ENCODE measurements around the gene BEND5. TPM values are rescaled to one million over a fixed set of nuclear protein-coding genes. Genes with fewer than 3 reads are reported as not detected.

The BEND5 gene
- total RNA-seq, 6 experiments from 2014 or later: not detected

DNA sequence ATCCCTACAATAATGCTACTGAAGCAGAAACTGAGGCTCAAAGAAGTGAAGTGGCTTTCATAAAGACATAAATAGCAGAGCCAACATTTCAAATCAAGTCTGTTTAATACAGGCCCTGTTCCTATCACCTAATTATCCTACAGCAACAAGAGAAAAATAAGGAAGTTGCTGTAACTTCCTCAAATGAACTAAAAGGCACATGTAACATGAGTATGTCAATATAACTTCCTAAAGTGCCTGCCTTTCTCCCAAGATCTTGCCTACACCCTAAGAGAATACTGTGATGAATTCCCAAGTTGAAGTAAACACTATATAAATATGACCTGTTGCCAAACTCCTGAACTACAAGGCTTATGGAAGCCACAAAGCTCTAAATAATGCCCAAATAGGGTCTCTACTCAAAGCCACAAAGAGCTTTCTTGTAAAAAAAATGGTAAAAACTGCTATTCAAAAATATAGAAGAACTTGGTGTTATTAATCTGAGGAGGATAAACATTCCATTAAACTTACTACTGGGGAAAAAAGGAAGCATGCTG lies 8.6 kb downstream of the BEND5 start:
- Mint-ChIP-seq H3K27ac (no peak overlapping the region), H3K4me1 (ENCODE audit: low read depth) (no peaks in the 10 kb centered on the region), H3K9me3 (peaks cover 76% of the 10 kb centered on the region), H3K4me3 (no peak overlapping the region), H3K36me3 (ENCODE audit: low read depth) (peaks cover 11% of the 10 kb centered on the region), H3K27me3 (ENCODE audit: insufficient read depth) (no peaks in the 10 kb centered on the region; the same call in 1 of the 2 replicates)
- DNase-seq: no peak
- TF ChIP-seq, protein P1, sequence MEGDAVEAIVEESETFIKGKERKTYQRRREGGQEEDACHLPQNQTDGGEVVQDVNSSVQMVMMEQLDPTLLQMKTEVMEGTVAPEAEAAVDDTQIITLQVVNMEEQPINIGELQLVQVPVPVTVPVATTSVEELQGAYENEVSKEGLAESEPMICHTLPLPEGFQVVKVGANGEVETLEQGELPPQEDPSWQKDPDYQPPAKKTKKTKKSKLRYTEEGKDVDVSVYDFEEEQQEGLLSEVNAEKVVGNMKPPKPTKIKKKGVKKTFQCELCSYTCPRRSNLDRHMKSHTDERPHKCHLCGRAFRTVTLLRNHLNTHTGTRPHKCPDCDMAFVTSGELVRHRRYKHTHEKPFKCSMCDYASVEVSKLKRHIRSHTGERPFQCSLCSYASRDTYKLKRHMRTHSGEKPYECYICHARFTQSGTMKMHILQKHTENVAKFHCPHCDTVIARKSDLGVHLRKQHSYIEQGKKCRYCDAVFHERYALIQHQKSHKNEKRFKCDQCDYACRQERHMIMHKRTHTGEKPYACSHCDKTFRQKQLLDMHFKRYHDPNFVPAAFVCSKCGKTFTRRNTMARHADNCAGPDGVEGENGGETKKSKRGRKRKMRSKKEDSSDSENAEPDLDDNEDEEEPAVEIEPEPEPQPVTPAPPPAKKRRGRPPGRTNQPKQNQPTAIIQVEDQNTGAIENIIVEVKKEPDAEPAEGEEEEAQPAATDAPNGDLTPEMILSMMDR (IDR thresholded peaks at IDR 0.05): no peak

DNA sequence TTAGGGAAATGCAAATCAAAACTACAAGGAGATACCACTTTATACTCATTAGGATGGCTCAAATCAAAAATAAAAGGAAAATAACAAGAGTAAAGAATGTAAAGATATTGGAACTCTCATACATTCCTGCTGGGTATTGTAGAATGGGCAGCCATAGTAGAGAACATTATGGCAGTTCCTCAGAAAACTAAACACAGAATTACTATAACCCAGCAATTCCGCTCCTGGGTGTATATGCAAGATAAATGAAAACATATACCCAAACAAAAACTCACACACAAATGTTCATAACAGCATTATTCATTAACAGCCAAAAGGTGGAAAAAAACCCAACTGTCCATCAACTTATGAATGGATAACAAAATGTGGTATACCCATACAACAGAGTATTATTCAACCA lies 11.4 kb downstream of the BEND5 start:
- TF ChIP-seq, protein P1 (IDR thresholded peaks at IDR 0.05): no peak
- H3K9me3 Mint-ChIP-seq: peaks cover 66% of the 10 kb centered on the region
- no peak overlapping the region for H3K27ac Mint-ChIP-seq
- H3K4me3 Mint-ChIP-seq: no peak overlapping the region
- peaks cover under 1% of the 10 kb centered on the region; the same call in 1 of the 2 replicates for H3K36me3 Mint-ChIP-seq (ENCODE audit: low read depth)
- H3K4me1 Mint-ChIP-seq (ENCODE audit: low read depth): no peaks in the 10 kb centered on the region
- DNase-seq: no peak
- no peaks in the 10 kb centered on the region; the same call in 1 of the 2 replicates for H3K27me3 Mint-ChIP-seq (ENCODE audit: insufficient read depth)

DNA sequence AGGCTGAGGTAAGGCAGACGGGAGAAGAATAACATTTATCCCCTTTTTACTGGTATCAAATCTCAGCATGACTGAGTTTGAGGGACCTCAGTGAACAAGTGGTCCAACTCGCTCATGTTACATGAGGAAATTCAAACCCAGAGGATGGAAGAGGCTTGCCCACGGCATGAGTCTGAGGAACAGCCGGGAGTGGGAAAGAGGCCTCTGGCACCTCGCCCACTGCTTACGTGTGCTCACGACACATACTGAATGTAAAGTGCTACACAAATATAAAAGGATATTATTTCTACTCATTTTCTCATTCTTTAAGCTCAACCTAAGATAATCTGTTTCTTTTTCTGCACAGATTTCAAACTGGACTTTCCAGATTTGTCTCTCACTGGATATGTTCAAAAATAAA lies 14.7 kb downstream of the BEND5 start:
- TF ChIP-seq, protein P1 (IDR thresholded peaks at IDR 0.05): no peak
- DNase-seq: no peak
- no peaks in the 10 kb centered on the region for H3K27me3 Mint-ChIP-seq (ENCODE audit: insufficient read depth)
- H3K36me3 Mint-ChIP-seq (ENCODE audit: low read depth): no peaks in the 10 kb centered on the region; the same call in 1 of the 2 replicates
- H3K4me1 Mint-ChIP-seq (ENCODE audit: low read depth): no peaks in the 10 kb centered on the region
- peaks cover 59% of the 10 kb centered on the region for H3K9me3 Mint-ChIP-seq
- H3K4me3 Mint-ChIP-seq: no peak overlapping the region
- no peak overlapping the region for H3K27ac Mint-ChIP-seq

- H3K36me3 Mint-ChIP-seq (ENCODE audit: low read depth): no peaks in the 10 kb centered on the region; the same call in 1 of the 2 replicates
- H3K27ac Mint-ChIP-seq: no peak overlapping the region
- no peak overlapping the region for H3K4me3 Mint-ChIP-seq
- H3K4me1 Mint-ChIP-seq (ENCODE audit: low read depth): no peaks in the 10 kb centered on the region
- TF ChIP-seq, protein P1 (IDR thresholded peaks at IDR 0.05): no peak
- DNase-seq: no peak
- no peaks in the 10 kb centered on the region for H3K27me3 Mint-ChIP-seq (ENCODE audit: insufficient read depth)
- peaks cover 59% of the 10 kb centered on the region for H3K9me3 Mint-ChIP-seq
These were observed 15.3 kb downstream of the BEND5 start for GRCh38 chr1:48761411-48761810.

GRCh38 chr1:48760857-48761256 lies 15.8 kb downstream of the BEND5 start:
- no peak overlapping the region for H3K4me3 Mint-ChIP-seq
- no peaks in the 10 kb centered on the region for H3K27me3 Mint-ChIP-seq (ENCODE audit: insufficient read depth)
- no peak overlapping the region for H3K27ac Mint-ChIP-seq
- H3K4me1 Mint-ChIP-seq (ENCODE audit: low read depth): no peaks in the 10 kb centered on the region
- peaks cover 58% of the 10 kb centered on the region for H3K9me3 Mint-ChIP-seq
- TF ChIP-seq, protein P1 (IDR thresholded peaks at IDR 0.05): no peak
- no peaks in the 10 kb centered on the region; the same call in 1 of the 2 replicates for H3K36me3 Mint-ChIP-seq (ENCODE audit: low read depth)
- DNase-seq: no peak
